NOMO-1 treated with dmso at 0.1 percent for 144 hours (cell line): ENCODE results near the gene CSTB.

ENCODE experiments used
- DNase-seq: peaks from one replicate; lab custom pipeline; 2025; ENCODE audit not compliant: unreplicated experiment; lab: John Stamatoyannopoulos, UW

The CSTB gene

GRCh38 chr21:43752758-43753438, 23.2 kb downstream of the CSTB start:
- DNase-seq = no peak

GRCh38 chr21:43751955-43752591, 24.0 kb downstream of the CSTB start:
- no peak for DNase-seq

DNA sequence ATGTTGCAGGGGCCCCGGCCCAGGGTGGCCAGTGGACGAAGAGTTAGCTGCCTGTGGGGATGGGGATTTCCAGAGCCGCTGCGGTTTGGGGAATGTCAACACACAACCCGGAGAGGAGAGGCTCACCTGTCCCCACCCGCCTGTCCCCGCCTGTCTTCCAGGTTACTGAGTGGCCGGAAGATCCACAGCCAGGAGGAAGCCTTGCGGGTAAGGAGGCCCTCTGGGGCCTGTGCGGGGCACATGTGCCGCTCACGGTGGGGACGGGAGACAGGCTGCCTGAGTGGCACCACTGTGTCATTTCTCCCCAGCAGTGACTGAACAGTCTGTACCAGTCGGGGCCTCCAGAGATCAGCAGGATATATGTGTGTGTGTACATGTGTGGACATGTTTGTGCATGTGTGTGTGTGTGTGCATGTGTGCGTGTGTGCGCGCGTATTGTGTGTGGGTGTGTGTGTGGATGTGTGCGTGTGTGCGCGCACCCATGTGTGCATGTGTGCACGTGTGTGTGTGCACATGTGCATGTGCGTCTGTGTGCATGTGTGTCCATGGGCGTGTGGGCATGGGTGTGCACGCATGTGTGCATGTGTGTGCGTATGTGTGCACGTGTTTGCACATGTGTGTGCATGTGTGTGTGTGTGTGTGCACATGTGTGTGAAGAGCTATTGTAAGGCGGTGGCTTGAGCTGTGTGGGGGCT, 25.6 kb downstream of the CSTB start:
- DNase-seq = no peak

DNA sequence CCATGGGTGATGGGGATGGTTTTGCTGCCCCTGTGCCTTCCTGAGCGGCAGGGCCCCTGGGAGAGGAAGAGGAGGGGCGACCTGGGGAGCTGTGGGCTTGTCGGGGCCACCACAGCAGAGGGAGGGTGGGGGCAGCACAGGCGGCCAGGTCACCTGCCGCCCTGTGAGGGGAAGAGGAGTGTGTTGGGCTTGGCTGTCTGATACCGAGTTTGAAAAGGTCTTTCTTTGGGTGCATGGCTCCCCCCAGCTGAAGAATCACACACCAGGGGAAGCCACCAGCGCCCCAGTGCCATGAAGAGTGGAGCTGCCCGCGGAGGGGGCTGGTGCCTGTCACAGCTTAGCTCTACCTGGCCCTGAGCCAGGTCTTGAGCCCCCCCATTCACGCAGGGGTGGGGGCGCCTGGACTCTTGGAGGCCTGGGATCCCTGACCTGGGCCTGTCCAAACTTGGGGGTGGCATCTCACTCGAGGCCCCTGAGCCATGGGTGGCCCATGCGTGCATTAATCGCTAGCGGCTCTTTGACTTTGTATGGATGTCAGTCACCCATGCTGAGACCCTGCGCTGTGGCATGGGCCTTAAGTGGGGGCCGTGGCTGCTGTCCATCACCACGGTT, 26.4 kb downstream of the CSTB start:
- no peak for DNase-seq

DNA sequence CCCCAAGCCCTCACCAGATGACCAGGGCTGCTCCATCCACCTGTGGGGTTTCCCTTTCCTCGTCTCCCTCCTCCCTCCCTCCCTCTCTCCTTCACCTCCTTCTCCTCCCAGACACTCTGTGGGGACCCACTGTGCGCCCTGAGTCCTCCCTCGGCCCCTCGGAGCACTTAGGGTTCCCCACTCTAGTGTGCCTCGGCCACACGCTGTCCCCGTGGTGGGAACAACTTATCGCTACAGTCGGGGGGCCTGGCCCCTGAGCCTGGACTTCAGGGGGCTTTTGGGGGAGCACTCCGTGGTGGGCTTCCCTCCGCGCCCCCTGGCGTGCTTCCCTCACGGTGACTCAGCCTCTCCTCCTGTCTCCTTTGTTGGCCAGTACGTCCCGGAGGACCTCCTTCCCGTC, 27.5 kb downstream of the CSTB start:
- no peak for DNase-seq

DNA sequence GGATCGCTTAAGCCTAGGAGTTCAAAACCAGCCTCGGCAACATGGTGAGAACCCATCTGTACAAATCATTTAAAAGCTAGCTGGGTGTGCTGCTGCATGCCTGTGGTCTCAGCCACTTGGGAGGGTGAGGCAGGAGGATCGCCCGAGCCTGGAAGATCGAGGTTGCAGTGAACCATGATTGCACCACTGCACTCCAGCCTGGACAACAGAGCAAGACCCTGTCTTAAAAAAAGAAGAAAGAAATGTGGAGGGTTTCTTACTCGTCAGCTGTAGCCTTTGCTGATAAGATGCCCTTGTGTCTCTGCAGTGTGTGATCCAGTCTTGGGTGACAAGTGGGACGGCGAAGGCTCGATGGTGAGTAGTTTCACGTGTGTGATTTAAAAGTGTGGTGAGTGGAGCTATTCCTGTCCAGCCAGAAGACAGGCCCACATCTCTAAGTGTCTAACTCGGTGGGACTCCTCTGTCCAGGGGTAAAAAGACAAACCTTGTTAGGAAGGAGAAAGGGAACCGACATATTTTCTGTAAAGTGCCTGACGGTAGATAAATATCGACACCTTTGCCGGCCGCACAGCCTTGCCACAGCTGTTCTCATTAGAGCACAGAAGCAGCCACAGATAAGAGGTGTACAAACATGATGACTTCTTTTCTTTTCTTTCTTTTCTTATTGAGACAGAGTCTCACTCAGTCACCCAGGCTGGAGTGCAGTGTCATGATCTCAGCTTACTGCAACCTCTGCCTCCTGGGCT, 30.2 kb downstream of the CSTB start:
- no peak for DNase-seq

DNA sequence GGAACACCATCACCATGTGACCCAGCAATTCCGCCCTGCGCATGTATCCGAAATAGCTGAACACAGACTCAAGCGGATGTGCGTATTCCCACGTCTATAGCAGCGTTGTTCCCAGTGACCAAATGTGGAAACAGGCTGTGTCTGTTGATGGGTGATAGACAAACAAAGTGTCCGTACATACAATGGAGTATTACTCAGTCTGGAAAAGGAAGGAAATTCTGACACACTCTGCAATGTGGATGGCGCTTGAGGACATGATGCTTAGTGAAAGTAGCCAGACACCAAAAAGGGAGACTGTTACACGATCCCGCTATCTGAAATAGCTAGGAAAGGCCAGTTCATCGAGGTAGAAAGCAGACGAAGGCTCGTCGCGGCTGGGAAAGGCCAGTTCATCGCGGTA, 31.4 kb downstream of the CSTB start:
- no peak for DNase-seq

GRCh38 chr21:43743947-43744346, 32.2 kb downstream of the CSTB start:
- DNase-seq = no peak

DNA sequence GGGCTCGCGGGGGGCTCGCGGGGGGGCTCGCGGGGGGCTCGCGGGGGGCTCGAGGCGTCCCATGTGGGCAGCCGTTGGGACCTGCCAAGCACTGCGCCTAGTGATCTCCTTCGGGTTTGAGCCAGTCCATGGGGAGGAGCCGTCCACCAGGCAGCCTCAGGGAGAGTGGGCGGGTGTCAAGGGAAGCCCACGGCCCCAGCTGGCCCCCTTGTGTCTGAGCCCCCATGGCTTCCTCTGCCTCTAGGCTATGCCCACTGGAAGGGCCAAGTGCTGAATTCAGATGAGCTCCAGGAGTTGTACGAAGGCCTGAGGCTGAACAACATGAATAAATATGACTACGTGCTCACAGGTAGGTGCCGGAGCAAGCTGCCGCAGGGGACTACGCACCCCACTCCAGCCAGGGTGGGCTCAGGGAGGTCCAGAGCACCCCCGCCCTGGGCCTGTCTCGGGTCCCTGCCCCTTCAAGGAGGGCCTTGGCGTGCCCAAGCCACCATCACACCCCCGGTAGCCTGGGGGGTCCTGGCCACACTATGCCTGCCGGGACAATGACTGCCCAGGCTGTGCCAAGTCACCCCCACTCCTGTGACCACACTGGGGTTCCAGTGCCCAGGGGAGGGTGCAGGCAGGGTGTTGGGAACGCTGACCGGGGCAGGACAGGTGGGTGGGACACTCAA, 34.5 kb downstream of the CSTB start:
- DNase-seq = no peak

DNA sequence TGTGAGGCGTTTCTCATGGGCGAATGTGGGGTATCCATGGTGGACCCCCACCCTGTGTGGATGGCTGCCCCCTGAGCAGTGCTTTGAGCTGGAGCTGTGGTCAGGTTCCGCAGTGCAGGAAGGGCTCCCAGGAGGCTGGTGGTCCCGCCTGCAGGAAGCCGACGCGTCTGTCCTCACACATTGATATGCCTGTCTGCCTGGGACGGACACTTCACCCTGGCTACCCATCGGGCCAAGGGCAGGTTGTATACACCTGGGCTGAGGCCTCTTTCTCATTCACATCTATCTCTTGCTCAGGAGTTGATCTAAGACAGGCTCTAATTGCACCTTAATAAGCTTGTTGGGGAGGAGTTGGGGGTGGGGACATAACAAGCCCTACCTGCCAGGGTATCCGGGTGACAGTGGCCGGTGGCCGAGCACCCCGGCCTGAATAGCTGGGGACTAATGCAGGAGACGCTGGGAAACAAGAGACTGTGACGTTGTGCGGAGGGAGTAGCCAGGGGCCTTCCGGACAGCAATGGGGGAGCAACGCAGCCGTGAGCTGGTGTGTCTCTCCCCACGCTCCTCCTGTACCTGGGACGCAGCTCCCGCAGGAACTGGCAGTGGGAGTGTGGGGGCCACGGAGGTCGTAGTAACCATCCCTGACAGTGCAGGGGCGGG, 35.5 kb downstream of the CSTB start:
- DNase-seq = no peak

GRCh38 chr21:43739621-43740435, 36.3 kb downstream of the CSTB start:
- no peak for DNase-seq

- no peak for DNase-seq
These were observed 38.8 kb downstream of the CSTB start for GRCh38 chr21:43737158-43737950.

- no peak for DNase-seq
These were observed 39.8 kb downstream of the CSTB start for GRCh38 chr21:43736224-43736883.

DNA sequence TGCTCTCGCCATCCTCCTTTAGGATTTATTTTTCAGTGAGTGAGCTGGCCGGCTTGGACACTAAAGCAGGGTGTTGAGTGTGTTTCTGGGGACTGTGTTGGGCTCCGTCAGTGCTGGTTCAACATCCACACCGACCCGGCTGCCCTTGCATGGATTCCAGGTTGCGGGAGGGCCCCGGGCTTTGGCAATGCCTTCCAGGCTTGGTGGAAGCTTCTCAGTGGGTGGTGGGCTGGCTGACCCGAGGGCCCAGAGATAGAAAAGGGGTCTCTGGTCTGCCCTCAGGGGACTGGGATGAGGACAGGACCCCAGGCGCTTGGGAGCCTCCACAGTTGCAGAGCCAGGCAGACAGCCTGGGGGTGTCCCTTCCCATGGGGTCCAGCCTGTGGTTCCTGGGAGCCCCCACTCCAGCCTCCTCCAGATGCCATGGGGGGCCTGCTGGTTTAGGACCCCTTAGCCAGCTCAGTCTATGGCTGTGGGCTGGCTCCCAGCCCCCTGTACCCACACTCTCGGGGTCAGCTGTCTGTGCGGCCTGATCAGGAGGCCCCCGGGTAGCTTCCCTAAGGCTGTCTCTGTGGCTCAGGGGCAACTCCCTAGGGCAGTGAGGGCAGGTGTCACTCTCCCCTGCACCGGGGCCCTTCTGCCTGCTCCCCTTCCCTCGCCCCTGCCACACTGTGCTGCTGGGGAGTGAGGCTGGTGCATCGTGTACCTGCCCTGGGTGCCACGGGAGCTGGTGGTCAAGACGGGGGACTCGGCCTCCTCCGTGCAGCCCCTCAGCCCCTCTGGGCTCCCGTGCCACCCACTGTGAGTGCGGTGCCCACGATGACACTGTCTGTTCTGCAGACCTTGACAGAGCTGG, 40.6 kb downstream of the CSTB start:
- no peak for DNase-seq

- DNase-seq = no peak
These were observed 41.2 kb downstream of the CSTB start for GRCh38 chr21:43734928-43735229.

DNA sequence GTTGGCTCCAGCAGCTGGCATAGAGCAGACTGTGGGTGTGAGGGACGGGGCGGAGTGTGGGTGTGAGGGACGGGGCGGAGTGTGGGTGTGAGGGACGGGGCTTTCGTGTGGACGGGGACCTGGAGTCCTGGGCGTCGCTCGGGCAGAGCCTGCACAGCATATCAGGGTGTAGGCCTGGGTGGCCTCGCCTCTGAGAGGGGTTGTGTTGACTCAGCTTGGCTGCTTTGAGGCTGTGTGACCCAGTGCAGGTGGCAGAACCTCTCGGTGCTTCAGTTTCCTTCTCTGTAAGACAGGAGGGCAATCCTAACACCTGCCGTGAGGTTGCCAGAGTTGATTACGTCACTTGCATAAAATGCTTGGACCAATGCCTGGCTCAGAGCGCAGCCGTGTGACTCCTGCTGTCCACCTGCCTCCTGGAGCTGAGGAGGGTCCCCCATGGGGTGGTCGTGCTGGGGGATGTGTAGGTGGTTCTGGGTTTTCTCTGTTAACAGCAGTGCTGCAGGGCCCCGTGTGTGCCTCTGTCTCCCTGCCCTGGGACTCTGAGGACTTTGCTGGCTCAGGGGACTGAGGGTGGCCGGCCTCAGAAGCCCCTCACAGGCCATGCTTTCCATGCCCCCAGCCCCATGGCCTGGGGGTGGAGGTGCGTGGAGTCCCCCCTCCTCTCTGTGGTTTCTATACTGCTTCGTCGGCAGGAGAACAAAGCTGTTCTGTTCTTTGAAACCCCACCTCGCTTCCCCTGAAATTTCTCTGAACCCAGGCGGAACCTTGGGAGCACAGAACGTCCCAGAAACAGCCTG, 41.8 kb downstream of the CSTB start:
- DNase-seq = no peak
